Neutrophil (primary cell): ENCODE measurements around the gene RSRC1.

Experiments used
- H3K27ac ChIP-seq: fragments of 200-600 bp; sonication (generic); 2 replicates; pipeline ENCODE4 v1.5.1; 2016; ENCODE audit warnings: mild to moderate bottlenecking, moderate library complexity
- H3K27me3 ChIP-seq: fragments of 200-600 bp; sonication (generic); 2 replicates; pipeline ENCODE4 v1.6.0; 2016; ENCODE audit warnings: mild to moderate bottlenecking
- H3K36me3 ChIP-seq: fragments of 200-600 bp; sonication (generic); 2 replicates; pipeline ENCODE4 v1.5.1; 2017
- H3K4me1 ChIP-seq, 2 experiments: fragments of 200-600 bp in 1 of 2; sonication (generic) in 1 of 2; 1 replicate in 1 of 2; 2 replicates in 1 of 2; pipeline versions ENCODE4 v1.5.1 to v1.6.1; 2013 to 2016; ENCODE audit warnings: low read depth in 1 of 2, low read length in 1 of 2, mild to moderate bottlenecking in 1 of 2, moderate library complexity in 1 of 2; ENCODE audit not compliant: control insufficient read depth in 1 of 2, insufficient read depth in 1 of 2
- H3K4me3 ChIP-seq, 2 experiments: fragments of 200-600 bp in 1 of 2; sonication (generic) in 1 of 2; 1 replicate in 1 of 2; 2 replicates in 1 of 2; pipeline ENCODE4 v1.5.1; 2013 to 2016; ENCODE audit warnings: low read depth in 1 of 2, low read length in 1 of 2, mild to moderate bottlenecking in 1 of 2, moderate library complexity in 1 of 2
- H3K9me3 ChIP-seq: fragments of 200-600 bp; sonication (generic); 2 replicates; pipeline ENCODE4 v1.5.1; 2016
- TF ChIP-seq, protein P1 (sequence below): fragments of 200-600 bp; sonication (generic); IDR thresholded peaks from 2 replicates; pipeline ENCODE4 v1.5.1; 2016; ENCODE audit warnings: antibody characterized with exemption

Gene RSRC1

DNA sequence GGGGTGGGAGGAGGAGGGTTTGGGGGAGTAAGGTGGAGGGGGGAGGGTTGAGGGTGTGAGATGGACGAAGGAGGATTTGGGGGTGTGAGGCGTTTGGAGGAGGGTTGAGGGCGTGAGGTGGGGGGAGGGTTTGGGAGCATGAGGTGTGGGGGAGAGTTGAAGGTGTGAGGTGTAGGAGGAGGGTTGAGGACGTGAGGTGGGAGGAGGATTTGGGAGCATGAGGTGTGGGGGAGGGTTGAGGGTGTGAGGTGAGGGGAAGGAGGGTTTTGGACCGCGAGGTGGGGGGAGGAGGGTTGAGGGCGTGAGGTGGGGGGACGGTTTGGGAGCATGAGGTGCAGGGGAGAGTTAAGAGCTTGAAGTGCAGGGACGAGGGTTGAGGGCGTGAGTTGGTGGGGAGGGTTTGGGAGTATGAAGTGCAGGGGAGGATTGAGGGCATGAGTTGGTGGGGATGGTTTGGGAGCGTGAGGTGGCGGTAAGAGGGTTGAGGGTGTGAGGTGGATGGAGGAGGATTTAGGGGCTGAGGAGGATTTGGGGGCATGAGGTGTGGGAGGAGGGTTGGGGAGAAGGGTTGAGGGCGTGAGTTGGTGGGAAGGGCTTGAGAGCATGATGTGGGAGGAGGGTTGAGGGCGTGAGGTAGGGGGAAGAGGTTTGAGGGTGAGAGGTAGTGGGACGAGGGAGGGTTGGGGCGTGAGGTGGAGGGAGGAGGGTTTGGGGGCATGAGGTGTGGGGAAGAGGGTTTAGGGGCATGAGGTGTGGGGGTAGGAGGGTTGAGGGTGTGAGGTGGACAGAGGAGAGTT lies 462.3 kb downstream of the RSRC1 start:
- Histone ChIP-seq H3K9me3 (no peaks in the 10 kb centered on the region), H3K27ac (no peak overlapping the region), H3K27me3 (peaks cover 64% of the 10 kb centered on the region), H3K4me1 (peaks cover 3 to 9% of the 10 kb centered on the region in 2 experiments), H3K4me3 (no peak overlapping the region), H3K36me3 (no peaks in the 10 kb centered on the region)
- TF ChIP-seq, protein P1, sequence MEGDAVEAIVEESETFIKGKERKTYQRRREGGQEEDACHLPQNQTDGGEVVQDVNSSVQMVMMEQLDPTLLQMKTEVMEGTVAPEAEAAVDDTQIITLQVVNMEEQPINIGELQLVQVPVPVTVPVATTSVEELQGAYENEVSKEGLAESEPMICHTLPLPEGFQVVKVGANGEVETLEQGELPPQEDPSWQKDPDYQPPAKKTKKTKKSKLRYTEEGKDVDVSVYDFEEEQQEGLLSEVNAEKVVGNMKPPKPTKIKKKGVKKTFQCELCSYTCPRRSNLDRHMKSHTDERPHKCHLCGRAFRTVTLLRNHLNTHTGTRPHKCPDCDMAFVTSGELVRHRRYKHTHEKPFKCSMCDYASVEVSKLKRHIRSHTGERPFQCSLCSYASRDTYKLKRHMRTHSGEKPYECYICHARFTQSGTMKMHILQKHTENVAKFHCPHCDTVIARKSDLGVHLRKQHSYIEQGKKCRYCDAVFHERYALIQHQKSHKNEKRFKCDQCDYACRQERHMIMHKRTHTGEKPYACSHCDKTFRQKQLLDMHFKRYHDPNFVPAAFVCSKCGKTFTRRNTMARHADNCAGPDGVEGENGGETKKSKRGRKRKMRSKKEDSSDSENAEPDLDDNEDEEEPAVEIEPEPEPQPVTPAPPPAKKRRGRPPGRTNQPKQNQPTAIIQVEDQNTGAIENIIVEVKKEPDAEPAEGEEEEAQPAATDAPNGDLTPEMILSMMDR, result no peak

DNA sequence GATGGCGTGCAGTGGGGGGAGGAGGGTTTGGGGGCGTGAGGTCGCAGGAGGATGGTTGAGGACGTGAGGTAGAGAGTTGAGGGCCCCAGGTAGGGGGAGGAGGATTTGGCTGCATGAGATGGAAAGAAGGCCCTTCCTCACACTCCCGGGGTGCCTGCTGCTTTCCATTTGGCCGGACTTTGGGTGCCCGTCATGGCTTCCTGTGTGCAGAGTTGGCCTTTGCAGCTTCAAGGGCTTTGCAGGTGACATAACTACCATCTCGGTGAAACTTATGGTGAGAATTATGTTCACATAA lies 462.8 kb downstream of the RSRC1 start:
- no peaks in the 10 kb centered on the region for H3K9me3 ChIP-seq
- TF ChIP-seq, protein P1, result no peak
- H3K4me3 ChIP-seq, result no peak overlapping the region
- H3K27me3 ChIP-seq, result peaks cover 58% of the 10 kb centered on the region
- H3K36me3 ChIP-seq, result no peaks in the 10 kb centered on the region
- peaks cover 3 to 9% of the 10 kb centered on the region in 2 experiments for H3K4me1 ChIP-seq
- H3K27ac ChIP-seq, result no peak overlapping the region

DNA sequence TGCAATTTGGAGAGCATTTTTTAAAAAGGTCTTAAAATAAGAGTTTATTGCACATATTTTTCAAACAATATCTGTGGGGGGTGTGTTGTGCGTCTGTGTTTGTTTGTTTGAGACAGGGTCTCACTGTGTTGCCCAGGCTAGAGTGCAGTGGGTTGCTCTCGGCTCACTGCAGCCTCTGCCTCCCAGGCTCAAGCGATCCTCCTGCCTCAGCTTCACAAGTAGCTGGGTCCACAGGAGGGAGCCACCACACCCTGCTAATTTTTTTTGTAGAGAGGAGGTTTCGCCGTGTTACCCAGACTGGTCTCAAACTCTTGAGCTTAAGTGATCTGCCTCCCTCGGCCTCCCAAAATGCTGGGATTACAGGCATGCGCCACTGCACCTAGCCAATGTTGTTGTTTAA lies 463.8 kb downstream of the RSRC1 start:
- peaks cover 51% of the 10 kb centered on the region for H3K27me3 ChIP-seq
- H3K4me3 ChIP-seq, result no peak overlapping the region
- H3K36me3 ChIP-seq, result no peaks in the 10 kb centered on the region
- peaks cover 3 to 9% of the 10 kb centered on the region in 2 experiments for H3K4me1 ChIP-seq
- H3K27ac ChIP-seq, result no peak overlapping the region
- no peaks in the 10 kb centered on the region for H3K9me3 ChIP-seq
- TF ChIP-seq, protein P1, result no peak

DNA sequence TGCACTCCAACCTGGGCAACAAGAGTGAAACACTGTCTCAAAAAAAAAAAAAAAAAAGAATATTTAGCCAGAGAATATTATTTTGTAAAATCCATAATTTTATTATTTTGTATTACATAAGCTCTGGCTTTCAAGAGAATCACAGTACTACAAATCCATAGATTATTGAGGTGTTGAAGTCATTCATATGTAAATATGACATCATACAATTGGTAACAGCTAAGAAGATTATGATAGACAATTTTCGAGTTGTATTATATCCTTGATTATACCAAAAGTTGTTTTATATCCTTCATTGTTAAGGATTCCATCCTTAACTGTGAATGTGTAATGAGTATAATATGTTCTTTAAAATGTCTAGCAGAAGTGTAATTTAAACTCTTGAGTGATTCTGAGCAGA lies 464.8 kb downstream of the RSRC1 start:
- Histone ChIP-seq H3K27me3 (peaks cover 42% of the 10 kb centered on the region), H3K4me1 (peaks cover 3 to 9% of the 10 kb centered on the region in 2 experiments), H3K36me3 (no peaks in the 10 kb centered on the region), H3K4me3 (no peak overlapping the region), H3K27ac (no peak overlapping the region), H3K9me3 (no peaks in the 10 kb centered on the region)
- TF ChIP-seq, protein P1, result no peak

DNA sequence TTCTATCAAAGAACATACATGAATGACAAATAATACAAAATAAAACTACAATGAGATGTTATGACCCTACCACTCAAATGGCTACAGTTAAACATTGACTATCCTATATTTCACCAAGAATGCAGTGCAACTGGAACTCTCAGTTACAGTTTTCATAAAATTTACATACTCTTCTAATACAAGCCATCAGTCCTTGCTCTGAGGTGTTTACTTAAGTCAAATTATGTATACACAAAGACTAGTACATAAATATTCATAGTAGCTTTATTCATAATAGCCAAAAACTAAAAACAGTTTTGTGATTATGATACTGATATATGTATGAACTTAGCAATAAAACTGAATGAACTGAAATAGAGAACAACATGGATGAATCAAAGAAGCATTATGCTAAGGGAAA lies 480.3 kb downstream of the RSRC1 start:
- Histone ChIP-seq H3K4me3 (no peak overlapping the region), H3K36me3 (no peaks in the 10 kb centered on the region), H3K27me3 (no peaks in the 10 kb centered on the region), H3K9me3 (no peaks in the 10 kb centered on the region), H3K4me1 (no peaks in the 10 kb centered on the region), H3K27ac (no peak overlapping the region)
- TF ChIP-seq, protein P1, result no peak
